CD8-positive, alpha-beta memory T cell (primary cell): ENCODE data around the gene USP16. TPM values are rescaled to one million over a fixed set of nuclear protein-coding genes. Genes with fewer than 3 reads are reported as not detected.

Experiments used
- CTCF ChIA-PET: fragments of 350-600 bp; sonication (Branson Sonifier 250); formaldehyde crosslinking; loops from one replicate; lab custom pipeline; 2021; ENCODE audit warnings: antibody characterized with exemption; lab: Charles Lee
- POLR2A ChIA-PET: fragments of 350-600 bp; sonication (Branson Sonifier 250); formaldehyde crosslinking; loops from one replicate; lab custom pipeline; 2021; ENCODE audit warnings: antibody characterized with exemption; lab: Charles Lee
- DNase-seq, 5 donors: peaks; one replicate each; pipeline versions ENCODE4 v3.0.0 to v3.0.0-alpha.2; 2020 to 2022; ENCODE audit warnings: mixed read lengths in 1 of 5
- H3K27ac ChIP-seq: one replicate; pipeline ENCODE4 v1.7.0; 2013; ENCODE audit warnings: low read depth, mild to moderate bottlenecking, low read length, moderate library complexity
- H3K27me3 ChIP-seq: 2 replicates; pipeline ENCODE4 v1.7.0; 2013; ENCODE audit warnings: low read length, mild to moderate bottlenecking; ENCODE audit not compliant: insufficient read depth, poor library complexity, severe bottlenecking
- H3K36me3 ChIP-seq: 2 replicates; pipeline ENCODE4 v1.7.0; 2013; ENCODE audit warnings: mild to moderate bottlenecking, low read length, moderate library complexity; ENCODE audit not compliant: insufficient read depth
- H3K4me1 ChIP-seq: 2 replicates; pipeline ENCODE4 v1.7.0; 2013; ENCODE audit warnings: mild to moderate bottlenecking, low read length, moderate library complexity; ENCODE audit not compliant: insufficient read depth
- H3K4me3 ChIP-seq: 2 replicates; pipeline ENCODE4 v1.7.0; 2013; ENCODE audit warnings: mild to moderate bottlenecking, low read length
- H3K9me3 ChIP-seq: 2 replicates; pipeline ENCODE4 v1.7.0; 2013; ENCODE audit warnings: mild to moderate bottlenecking, low read length
- H3K27ac Mint-ChIP-seq, 8 donors: one replicate each; pipeline ENCODE4 v1.8.0; 2020 to 2021; ENCODE audit warnings: mixed read lengths in 8 of 8, mild to moderate bottlenecking in 6 of 8, inconsistent platforms in 3 of 8, moderate library complexity in 3 of 8
- H3K27me3 Mint-ChIP-seq, 2 donors: one replicate each; pipeline ENCODE4 v1.8.0; 2020 to 2021; ENCODE audit warnings: mixed read lengths in 2 of 2, mild to moderate bottlenecking in 1 of 2, moderate library complexity in 1 of 2
- H3K36me3 Mint-ChIP-seq, 3 donors: one replicate each; pipeline ENCODE4 v1.8.0; 2020 to 2021; ENCODE audit warnings: mixed read lengths in 3 of 3, inconsistent platforms in 1 of 3, mild to moderate bottlenecking in 1 of 3
- H3K4me1 Mint-ChIP-seq, 3 donors: one replicate each; pipeline ENCODE4 v1.8.0; 2020 to 2021; ENCODE audit warnings: mixed read lengths in 3 of 3, inconsistent platforms in 1 of 3, mild to moderate bottlenecking in 1 of 3
- H3K4me3 Mint-ChIP-seq, 7 donors: one replicate each; pipeline ENCODE4 v1.8.0; 2020 to 2021; ENCODE audit warnings: mixed read lengths in 7 of 7, mild to moderate bottlenecking in 6 of 7, moderate library complexity in 4 of 7, inconsistent platforms in 2 of 7
- H3K9me3 Mint-ChIP-seq, 5 donors: one replicate each; pipeline ENCODE4 v1.8.0; 2020 to 2022; ENCODE audit warnings: mixed read lengths in 5 of 5, mild to moderate bottlenecking in 3 of 5, moderate library complexity in 2 of 5, inconsistent platforms in 1 of 5
- polyA plus RNA-seq: library from polyadenylated mRNA; unstranded; fragments of 300-500 nt; fragmentation: Illumina TruSeq; gene quantifications from one replicate; pipeline ENCODE4 v1.2.3, GENCODE V29; 2021
- total RNA-seq, 2 experiments: library from RNA; stranded (reverse); gene quantifications; one replicate each; pipeline ENCODE4 v1.2.3, GENCODE V29; 2021

The USP16 gene
- total and polyA plus RNA-seq, 3 experiments from 2014 or later = 32.5 to 55.9 (median 55.7) TPM

GRCh38 chr21:29033301-29033700 lies 8.8 kb downstream of the USP16 start:
- Mint-ChIP-seq H3K36me3 (peaks cover 14 to 84% (median 26%) of the 10 kb centered on the region in 3 donors), H3K4me3 (no peak overlapping the region), H3K9me3 (no peaks in the 10 kb centered on the region), H3K4me1 (peaks cover 22 to 38% (median 37%) of the 10 kb centered on the region in 3 donors), H3K27me3 (no peaks in the 10 kb centered on the region), H3K27ac (peak overlapping the region in 1 of 8 donors; percentile 56)
- H3K4me1 ChIP-seq = no peaks in the 10 kb centered on the region
- CTCF ChIA-PET = no interaction called here
- H3K36me3 ChIP-seq = peaks cover 56% of the 10 kb centered on the region
- no peaks in the 10 kb centered on the region for H3K9me3 ChIP-seq
- H3K4me3 ChIP-seq = no peak overlapping the region
- POLR2A ChIA-PET = no interaction called here
- H3K27ac ChIP-seq = no peak overlapping the region
- no peak for DNase-seq
- no peaks in the 10 kb centered on the region for H3K27me3 ChIP-seq

GRCh38 chr21:29033871-29034270 lies 9.4 kb downstream of the USP16 start:
- POLR2A ChIA-PET = no interaction called here
- no peaks in the 10 kb centered on the region for H3K27me3 ChIP-seq
- peaks cover 14 to 87% (median 26%) of the 10 kb centered on the region in 3 donors for H3K36me3 Mint-ChIP-seq
- DNase-seq = no peak
- peaks cover 62% of the 10 kb centered on the region for H3K36me3 ChIP-seq
- H3K27ac Mint-ChIP-seq = peak overlapping the region in 4 of 8 donors; percentile 7 to 56 (median 44)
- H3K4me3 ChIP-seq = no peak overlapping the region
- H3K9me3 Mint-ChIP-seq = no peaks in the 10 kb centered on the region
- CTCF ChIA-PET = no interaction called here
- H3K4me1 ChIP-seq = no peaks in the 10 kb centered on the region
- no peaks in the 10 kb centered on the region for H3K27me3 Mint-ChIP-seq
- peaks cover 22 to 38% (median 37%) of the 10 kb centered on the region in 3 donors for H3K4me1 Mint-ChIP-seq
- no peak overlapping the region for H3K27ac ChIP-seq
- H3K4me3 Mint-ChIP-seq = no peak overlapping the region
- no peaks in the 10 kb centered on the region for H3K9me3 ChIP-seq

GRCh38 chr21:29034678-29035077 lies 10.2 kb downstream of the USP16 start:
- Histone ChIP-seq H3K36me3 (peaks cover 65% of the 10 kb centered on the region), H3K27ac (no peak overlapping the region), H3K27me3 (no peaks in the 10 kb centered on the region), H3K4me1 (no peaks in the 10 kb centered on the region), H3K9me3 (no peaks in the 10 kb centered on the region), H3K4me3 (no peak overlapping the region)
- Mint-ChIP-seq H3K4me1 (peaks cover 19 to 34% (median 33%) of the 10 kb centered on the region in 3 donors), H3K9me3 (no peaks in the 10 kb centered on the region), H3K27ac (no peak overlapping the region), H3K27me3 (no peaks in the 10 kb centered on the region), H3K36me3 (peaks cover 14 to 87% (median 22%) of the 10 kb centered on the region in 3 donors), H3K4me3 (no peak overlapping the region)
- ChIA-PET POLR2A (interaction anchor here (0.5 kb wide), 1 partner anchor 198 kb away, joined by 3 read pairs; no protein-coding TSS in a partner anchor), CTCF (no interaction called here)
- no peak for DNase-seq

- Mint-ChIP-seq H3K27me3 (no peaks in the 10 kb centered on the region), H3K4me3 (no peak overlapping the region), H3K9me3 (no peaks in the 10 kb centered on the region), H3K27ac (no peak overlapping the region), H3K4me1 (peaks cover 0 to 7% (median 4%) of the 10 kb centered on the region in 3 donors), H3K36me3 (peaks cover 4 to 31% (median 8%) of the 10 kb centered on the region in 3 donors)
- Histone ChIP-seq H3K27ac (no peak overlapping the region), H3K36me3 (peaks cover 63% of the 10 kb centered on the region), H3K4me1 (no peaks in the 10 kb centered on the region), H3K4me3 (no peak overlapping the region), H3K9me3 (no peaks in the 10 kb centered on the region), H3K27me3 (no peaks in the 10 kb centered on the region)
- ChIA-PET CTCF (no interaction called here), POLR2A (no interaction called here)
- DNase-seq = no peak
These were observed 27.8 kb downstream of the USP16 start for GRCh38 chr21:29052224-29052623.

- Histone ChIP-seq H3K9me3 (no peaks in the 10 kb centered on the region), H3K27ac (no peak overlapping the region), H3K27me3 (no peaks in the 10 kb centered on the region), H3K4me1 (no peaks in the 10 kb centered on the region), H3K36me3 (peaks cover 63% of the 10 kb centered on the region), H3K4me3 (no peak overlapping the region)
- Mint-ChIP-seq H3K4me3 (no peak overlapping the region), H3K9me3 (no peaks in the 10 kb centered on the region), H3K27ac (peak overlapping the region in 1 of 8 donors; percentile 8), H3K27me3 (no peaks in the 10 kb centered on the region), H3K4me1 (peaks cover 0 to 3% (median 0%) of the 10 kb centered on the region in 3 donors), H3K36me3 (peaks cover 2 to 29% (median 8%) of the 10 kb centered on the region in 3 donors)
- CTCF ChIA-PET = no interaction called here
- no peak for DNase-seq
- POLR2A ChIA-PET = no interaction called here
These were observed 28.6 kb downstream of the USP16 start for GRCh38 chr21:29053011-29053553.

- no peak overlapping the region for H3K4me3 ChIP-seq
- no peak overlapping the region for H3K27ac ChIP-seq
- Mint-ChIP-seq H3K36me3 (peaks cover 2 to 32% (median 8%) of the 10 kb centered on the region in 3 donors), H3K9me3 (no peaks in the 10 kb centered on the region), H3K4me1 (peaks cover 0 to 3% (median 0%) of the 10 kb centered on the region in 3 donors), H3K27me3 (no peaks in the 10 kb centered on the region), H3K27ac (peak overlapping the region in 2 of 8 donors; percentile 8 to 15), H3K4me3 (no peak overlapping the region)
- no peaks in the 10 kb centered on the region for H3K4me1 ChIP-seq
- DNase-seq = no peak
- H3K36me3 ChIP-seq = peaks cover 62% of the 10 kb centered on the region
- H3K9me3 ChIP-seq = no peaks in the 10 kb centered on the region
- ChIA-PET POLR2A (no interaction called here), CTCF (no interaction called here)
- no peaks in the 10 kb centered on the region for H3K27me3 ChIP-seq
These were observed 29.2 kb downstream of the USP16 start for GRCh38 chr21:29053656-29054055.

- Mint-ChIP-seq H3K36me3 (peaks cover 2 to 43% (median 8%) of the 10 kb centered on the region in 3 donors), H3K27ac (no peak overlapping the region), H3K4me1 (peaks cover 0 to 3% (median 0%) of the 10 kb centered on the region in 3 donors), H3K9me3 (no peaks in the 10 kb centered on the region), H3K27me3 (no peaks in the 10 kb centered on the region), H3K4me3 (no peak overlapping the region)
- H3K4me1 ChIP-seq = no peaks in the 10 kb centered on the region
- DNase-seq = no peak
- H3K27ac ChIP-seq = no peak overlapping the region
- ChIA-PET CTCF (no interaction called here), POLR2A (no interaction called here)
- no peak overlapping the region for H3K4me3 ChIP-seq
- H3K36me3 ChIP-seq = peaks cover 58% of the 10 kb centered on the region
- no peaks in the 10 kb centered on the region for H3K27me3 ChIP-seq
- H3K9me3 ChIP-seq = no peaks in the 10 kb centered on the region
These were observed 30.6 kb downstream of the USP16 start for GRCh38 chr21:29055080-29055479.

GRCh38 chr21:29056005-29056404 lies 31.5 kb downstream of the USP16 start:
- no peaks in the 10 kb centered on the region for H3K9me3 Mint-ChIP-seq

More at GRCh38 chr21:29056005-29056404, 31.5 kb downstream of the USP16 start:
- Mint-ChIP-seq H3K27ac (no peak overlapping the region), H3K4me3 (no peak overlapping the region), H3K4me1 (peaks cover 0 to 3% (median 0%) of the 10 kb centered on the region in 3 donors), H3K36me3 (peaks cover 4 to 51% (median 13%) of the 10 kb centered on the region in 3 donors), H3K27me3 (no peaks in the 10 kb centered on the region)
- Histone ChIP-seq H3K27me3 (no peaks in the 10 kb centered on the region), H3K4me1 (no peaks in the 10 kb centered on the region), H3K9me3 (no peaks in the 10 kb centered on the region), H3K4me3 (no peak overlapping the region), H3K27ac (no peak overlapping the region), H3K36me3 (peaks cover 56% of the 10 kb centered on the region)
- no peak for DNase-seq
- ChIA-PET CTCF (no interaction called here), POLR2A (no interaction called here)
